GM19463 (cell line): ENCODE data around the gene RPL6.
"Not testable (repeated sequence)": the region's sequence is repeated elsewhere in the genome, so short reads cannot be mapped to it uniquely, and the experiment has no call there.

ENCODE experiments used
- ATAC-seq: cut with Tn5 transposase; IDR thresholded peaks from one replicate; pipeline ENCODE4 v1.9.1; 2021; ENCODE audit warnings: mild to moderate bottlenecking, moderate library complexity; ENCODE audit not compliant: unreplicated experiment

The RPL6 gene

GRCh38 chr12:112409064-112409905 lies at the start of gene RPL6:
RPL6 (minus strand) TSS chr12:112409605; CDS start chr12:112408656, 949 bp downstream.
- peak; percentile 86 for ATAC-seq

GRCh38 chr12:112458751-112459150 lies 49.3 kb upstream of the RPL6 start:
- ATAC-seq, result no peak

- no peak for ATAC-seq
Observed at GRCh38 chr12:112458330-112458729, 48.9 kb upstream of the RPL6 start.

GRCh38 chr12:112457142-112457541 lies 47.7 kb upstream of the RPL6 start:
- ATAC-seq, result not testable (repeated sequence)

- no peak for ATAC-seq
Observed at GRCh38 chr12:112456029-112456428, 46.6 kb upstream of the RPL6 start.

- no peak for ATAC-seq
Observed at GRCh38 chr12:112450725-112451124, 41.3 kb upstream of the RPL6 start.

GRCh38 chr12:112448165-112448564 lies 38.8 kb upstream of the RPL6 start:
- not testable (repeated sequence) for ATAC-seq

GRCh38 chr12:112447106-112447505 lies 37.7 kb upstream of the RPL6 start:
- no peak for ATAC-seq

GRCh38 chr12:112446008-112446725 lies 36.8 kb upstream of the RPL6 start:
- no peak for ATAC-seq

GRCh38 chr12:112443916-112444315 lies 34.5 kb upstream of the RPL6 start:
- no peak for ATAC-seq

GRCh38 chr12:112440653-112441052 lies 31.2 kb upstream of the RPL6 start:
- not testable (repeated sequence) for ATAC-seq

GRCh38 chr12:112439769-112440168 lies 30.4 kb upstream of the RPL6 start:
- ATAC-seq, result no peak

- not testable (repeated sequence) for ATAC-seq
Observed at GRCh38 chr12:112438645-112439044, 29.2 kb upstream of the RPL6 start.

- no peak for ATAC-seq
Observed at GRCh38 chr12:112433551-112433950, 24.1 kb upstream of the RPL6 start.

GRCh38 chr12:112431965-112432364 lies 22.6 kb upstream of the RPL6 start:
- ATAC-seq, result no peak

- ATAC-seq, result no peak
Observed at GRCh38 chr12:112430929-112431328, 21.5 kb upstream of the RPL6 start.

GRCh38 chr12:112427760-112428159 lies 18.4 kb upstream of the RPL6 start:
- ATAC-seq, result no peak

- ATAC-seq, result no peak
Observed at GRCh38 chr12:112425582-112426382, 16.4 kb upstream of the RPL6 start.

GRCh38 chr12:112424126-112424525 lies 14.7 kb upstream of the RPL6 start:
- ATAC-seq, result no peak

GRCh38 chr12:112422531-112422930 lies 13.1 kb upstream of the RPL6 start:
- no peak for ATAC-seq

- ATAC-seq, result no peak
Observed at GRCh38 chr12:112421363-112421762, 12.0 kb upstream of the RPL6 start.
